Spleen (tissue), 7 donors: ENCODE data around the gene SLC24A3.

Experiments used
- CTCF ChIP-seq, 11 experiments: fragments of 200-600 bp in 7 of 11; fragments of 450-650 bp in 4 of 11; sonication (generic) in 4 of 11; IDR thresholded peaks in 8 of 11; conservative IDR thresholded peaks in 3 of 11; 1 replicate in 7 of 11; 2 replicates in 4 of 11; pipeline versions ENCODE4 v1.4.0 to v1.8.0; 2016 to 2021; ENCODE audit warnings: antibody characterized with exemption in 11 of 11, inconsistent platforms in 4 of 11, mild to moderate bottlenecking in 1 of 11
- POLR2A ChIP-seq, 3 donors: fragments of 450-650 bp; IDR thresholded peaks; one replicate each; pipeline ENCODE4 v1.5.1; 2017; ENCODE audit warnings: antibody characterized with exemption in 3 of 3, mild to moderate bottlenecking in 1 of 3
- donor health status: DM: no; HTN: no; CAD: no; lungs with moderate emphysema.
- donor health status: DM: no; HTN: no; CAD: no.
- donor health status: DM: no; HTN: no; CAD: no.

- TF ChIP-seq CTCF (IDR thresholded peaks at IDR 0.05 in 8 of 11, conservative IDR thresholded peaks at IDR 0.05 in 3 of 11) (no peak), POLR2A (IDR thresholded peaks at IDR 0.05) (no peak)
Measured at GRCh38 chr20:19401096-19401495, 188.7 kb downstream of the SLC24A3 start.
